Measurements from ENCODE around the gene CDC7.

Gene CDC7

DNA sequence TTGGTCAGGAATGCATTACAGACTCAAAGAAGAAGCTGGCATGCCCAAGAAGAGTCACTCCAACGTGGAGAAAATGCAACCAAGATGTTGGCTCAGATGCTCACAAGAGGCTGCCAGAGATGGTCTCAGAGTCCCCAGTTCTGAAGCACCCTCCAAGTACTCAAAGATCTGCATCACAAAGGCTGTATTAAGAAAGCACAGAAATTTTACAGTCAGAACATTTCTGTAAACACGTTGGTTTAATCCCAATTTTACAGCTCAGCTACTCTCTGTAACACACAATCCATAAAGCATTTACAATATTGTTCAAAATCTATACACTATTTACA, 69.4 kb downstream of the CDC7 start:
- no peak overlapping the region for H3K4me3 ChIP-seq (replicated peaks; ENCODE audit: low read depth, low read length)
- TF ChIP-seq, protein P1, sequence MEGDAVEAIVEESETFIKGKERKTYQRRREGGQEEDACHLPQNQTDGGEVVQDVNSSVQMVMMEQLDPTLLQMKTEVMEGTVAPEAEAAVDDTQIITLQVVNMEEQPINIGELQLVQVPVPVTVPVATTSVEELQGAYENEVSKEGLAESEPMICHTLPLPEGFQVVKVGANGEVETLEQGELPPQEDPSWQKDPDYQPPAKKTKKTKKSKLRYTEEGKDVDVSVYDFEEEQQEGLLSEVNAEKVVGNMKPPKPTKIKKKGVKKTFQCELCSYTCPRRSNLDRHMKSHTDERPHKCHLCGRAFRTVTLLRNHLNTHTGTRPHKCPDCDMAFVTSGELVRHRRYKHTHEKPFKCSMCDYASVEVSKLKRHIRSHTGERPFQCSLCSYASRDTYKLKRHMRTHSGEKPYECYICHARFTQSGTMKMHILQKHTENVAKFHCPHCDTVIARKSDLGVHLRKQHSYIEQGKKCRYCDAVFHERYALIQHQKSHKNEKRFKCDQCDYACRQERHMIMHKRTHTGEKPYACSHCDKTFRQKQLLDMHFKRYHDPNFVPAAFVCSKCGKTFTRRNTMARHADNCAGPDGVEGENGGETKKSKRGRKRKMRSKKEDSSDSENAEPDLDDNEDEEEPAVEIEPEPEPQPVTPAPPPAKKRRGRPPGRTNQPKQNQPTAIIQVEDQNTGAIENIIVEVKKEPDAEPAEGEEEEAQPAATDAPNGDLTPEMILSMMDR (IDR thresholded peaks at IDR 0.05; ENCODE audit: low read length, missing control alignments) = no peak
- no peak for DNase-seq (ENCODE audit: low read depth)

DNA sequence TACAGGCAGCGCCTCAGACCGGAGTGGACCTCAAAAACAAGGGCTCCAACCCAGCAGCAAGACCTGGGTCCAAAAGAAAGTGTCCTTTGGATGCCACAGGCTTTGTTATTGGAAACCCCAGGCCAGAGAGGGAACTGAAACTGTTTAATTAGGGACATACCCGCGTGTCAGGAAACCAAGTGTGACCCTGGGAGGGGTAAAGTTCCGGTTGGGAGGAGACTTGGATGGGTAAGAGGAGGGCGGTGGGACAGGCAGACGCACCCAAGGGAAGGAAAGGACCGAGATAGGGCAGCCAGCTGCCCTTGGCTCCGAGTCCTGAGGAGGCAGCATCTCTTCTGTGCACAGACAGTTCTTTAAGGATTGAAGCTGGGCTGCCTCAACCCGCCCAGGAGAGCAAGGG, 71.4 kb downstream of the CDC7 start:
- H3K4me3 ChIP-seq (replicated peaks; ENCODE audit: low read depth, low read length) = no peak overlapping the region
- TF ChIP-seq, protein P1 (IDR thresholded peaks at IDR 0.05; ENCODE audit: low read length, missing control alignments) = no peak
- DNase-seq (ENCODE audit: low read depth) = no peak
